Liver (tissue), 9 donors: ENCODE data around the gene THAP11. TPM values are rescaled to one million over a fixed set of nuclear protein-coding genes. Genes with fewer than 3 reads are reported as not detected.

Experiments
- DNase-seq: peaks from one replicate; pipeline ENCODE4 v3.0.0-alpha.2; 2017; ENCODE audit warnings: low spot score
- H3K27ac ChIP-seq, 2 donors: one replicate each; pipeline ENCODE4 v1.7.0; 2013; ENCODE audit warnings: inconsistent platforms in 2 of 2, low read length in 2 of 2, control low read depth in 1 of 2, low read depth in 1 of 2, mild to moderate bottlenecking in 1 of 2
- H3K27me3 ChIP-seq, 4 donors: one replicate each; pipeline versions ENCODE4 v1.6.1 to v1.7.0; 2013; ENCODE audit warnings: low read length in 3 of 4, inconsistent platforms in 1 of 4, mild to moderate bottlenecking in 1 of 4, moderate library complexity in 1 of 4; ENCODE audit not compliant: control insufficient read depth in 4 of 4, insufficient read depth in 4 of 4
- H3K36me3 ChIP-seq, 4 donors: one replicate each; pipeline versions ENCODE4 v1.6.1 to v1.7.0; 2013; ENCODE audit warnings: low read length in 3 of 4, mild to moderate bottlenecking in 3 of 4, low read depth in 1 of 4, moderate library complexity in 1 of 4; ENCODE audit not compliant: control insufficient read depth in 4 of 4, insufficient read depth in 3 of 4
- H3K4me1 ChIP-seq, 4 donors: one replicate each; pipeline versions ENCODE4 v1.6.1 to v1.7.0; 2013; ENCODE audit warnings: low read length in 3 of 4, mild to moderate bottlenecking in 3 of 4, moderate library complexity in 1 of 4; ENCODE audit not compliant: control insufficient read depth in 4 of 4, insufficient read depth in 4 of 4
- H3K4me3 ChIP-seq, 3 donors: one replicate each; pipeline versions ENCODE4 v1.6.1 to v1.7.0; 2013; ENCODE audit warnings: low read length in 3 of 3, control low read depth in 1 of 3, low read depth in 1 of 3, mild to moderate bottlenecking in 1 of 3
- H3K9ac ChIP-seq, 2 donors: one replicate each; pipeline ENCODE4 v1.7.0; 2013; ENCODE audit warnings: low read length in 2 of 2, mild to moderate bottlenecking in 2 of 2, moderate library complexity in 2 of 2, control low read depth in 1 of 2, low read depth in 1 of 2
- H3K9me3 ChIP-seq, 4 donors: one replicate each; pipeline versions ENCODE4 v1.6.1 to v1.7.0; 2013; ENCODE audit warnings: low read length in 3 of 4; ENCODE audit not compliant: control insufficient read depth in 4 of 4
- ATF3 ChIP-seq: IDR thresholded peaks from 2 replicates; pipeline ENCODE4 v1.6.1; 2016; ENCODE audit warnings: antibody characterized with exemption
- CTCF ChIP-seq: fragments of 150-350 bp; IDR thresholded peaks from 2 replicates; pipeline ENCODE4 v1.5.1; 2017; ENCODE audit warnings: improper control_type of control experiment, low read depth, low read length; ENCODE audit not compliant: missing input control
- EGR1 ChIP-seq, 2 donors: IDR thresholded peaks; 2 replicates each; pipeline ENCODE4 v1.6.1; 2016 to 2018; ENCODE audit warnings: antibody characterized with exemption in 2 of 2, low read depth in 2 of 2
- FOXA1 ChIP-seq: IDR thresholded peaks from 2 replicates; pipeline ENCODE4 v1.6.1; 2016; ENCODE audit warnings: antibody characterized with exemption
- FOXA2 ChIP-seq: IDR thresholded peaks from 2 replicates; pipeline ENCODE4 v1.6.1; 2016; ENCODE audit warnings: antibody characterized with exemption
- GABPA ChIP-seq, 2 donors: IDR thresholded peaks in 1 of 2; conservative IDR thresholded peaks in 1 of 2; 2 replicates each; pipeline ENCODE4 v1.6.1; 2016; ENCODE audit warnings: antibody characterized with exemption in 2 of 2, mild to moderate bottlenecking in 1 of 2, moderate library complexity in 1 of 2
- HNF4A ChIP-seq, 2 donors: conservative IDR thresholded peaks; 2 replicates each; pipeline ENCODE4 v1.6.1; 2016; ENCODE audit warnings: antibody characterized with exemption in 2 of 2, mild to moderate bottlenecking in 2 of 2
- HNF4G ChIP-seq: IDR thresholded peaks from 2 replicates; pipeline ENCODE4 v1.6.1; 2016; ENCODE audit warnings: antibody characterized with exemption
- JUND ChIP-seq, 2 donors: IDR thresholded peaks; 2 replicates each; pipeline ENCODE4 v1.6.1; 2016; ENCODE audit warnings: antibody characterized with exemption in 2 of 2
- MAX ChIP-seq: IDR thresholded peaks from 2 replicates; pipeline ENCODE4 v1.6.1; 2016; ENCODE audit warnings: antibody characterized with exemption
- NR2F2 ChIP-seq: IDR thresholded peaks from 2 replicates; pipeline ENCODE4 v1.6.1; 2016; ENCODE audit warnings: antibody characterized with exemption
- RAD21 ChIP-seq, 2 donors: IDR thresholded peaks; 2 replicates each; pipeline ENCODE4 v1.6.1; 2016; ENCODE audit warnings: antibody characterized with exemption in 2 of 2, mild to moderate bottlenecking in 2 of 2
- REST ChIP-seq: IDR thresholded peaks from 2 replicates; pipeline ENCODE4 v1.6.1; 2016; ENCODE audit warnings: antibody characterized with exemption, mild to moderate bottlenecking
- RXRA ChIP-seq, 2 donors: IDR thresholded peaks; 2 replicates each; pipeline ENCODE4 v1.6.1; 2017 to 2018; ENCODE audit warnings: antibody characterized with exemption in 2 of 2, mild to moderate bottlenecking in 1 of 2
- SP1 ChIP-seq: IDR thresholded peaks from 2 replicates; pipeline ENCODE4 v1.6.1; 2018; ENCODE audit warnings: antibody characterized with exemption, mild to moderate bottlenecking
- TAF1 ChIP-seq: conservative IDR thresholded peaks from 2 replicates; pipeline ENCODE4 v1.6.1; 2016; ENCODE audit warnings: antibody characterized with exemption, mild to moderate bottlenecking
- YY1 ChIP-seq: IDR thresholded peaks from 2 replicates; pipeline ENCODE4 v1.6.1; 2016; ENCODE audit warnings: antibody characterized with exemption, mild to moderate bottlenecking
- ZBTB33 ChIP-seq: IDR thresholded peaks from 2 replicates; pipeline ENCODE4 v1.6.1; 2016; ENCODE audit warnings: antibody characterized with exemption
- WGBS: extraction: QIAGEN DNeasy Blood & Tissue Kit; methylation state at CpG from one replicate; pipeline ENCODE4 v1.1.7; 2013; 5-methylcytosine and 5-hydroxymethylcytosine counted together
- polyA plus RNA-seq, 2 donors: library from polyadenylated mRNA; stranded (reverse) in 1 of 2; unstranded in 1 of 2; fragments of 200-250 nt in 1 of 2; fragments of >200 nt in 1 of 2; fragmentation: Nextera tagmentation in 1 of 2; extraction: Ambion mirVana in 1 of 2; gene quantifications; one replicate each; pipeline versions ENCODE4 v1.2.1 to v1.2.3, GENCODE V29; 2013 to 2015
- total RNA-seq, 2 donors: library from RNA; depleted of rRNA; stranded (reverse); fragments of >200 nt; gene quantifications; one replicate each; pipeline ENCODE4 v1.2.3, GENCODE V29; 2014
- donor health status: healthy.
- donor health status: healthy.
- donor health status: healthy.
- donor health status: healthy.
- donor health status: healthy.

Gene THAP11
- total and polyA plus RNA-seq, 4 donors, result 6.7 to 19.7 (median 11.8) TPM

GRCh38 chr16:67811899-67812298, 30.2 kb upstream of the THAP11 start (continued):
- TF ChIP-seq CTCF, result no peak

GRCh38 chr16:67814567-67814966, 27.6 kb upstream of the THAP11 start:
- Histone ChIP-seq H3K4me3 (no peak overlapping the region), H3K27me3 (no peaks in the 10 kb centered on the region), H3K27ac (no peak overlapping the region), H3K9me3 (no peaks in the 10 kb centered on the region), H3K36me3 (no peaks in the 10 kb centered on the region), H3K4me1 (peaks cover 0 to 5% (median 1%) of the 10 kb centered on the region in 4 donors), H3K9ac (no peak overlapping the region)
- DNase-seq, result no peak
- WGBS, result 87% methylated on average over 8 of the region's 8 CpGs
- no peak for TF ChIP-seq EGR1 (IDR thresholded peaks at IDR 0.05; ENCODE audit: low read depth in 2 of 2)
- TF ChIP-seq ZBTB33, result no peak
- TF ChIP-seq HNF4A (conservative IDR thresholded peaks at IDR 0.05), result no peak
- no peak for TF ChIP-seq YY1
- no peak for TF ChIP-seq FOXA1
- TF ChIP-seq ATF3, result no peak
- no peak for TF ChIP-seq FOXA2
- TF ChIP-seq CTCF, result no peak
- no peak for TF ChIP-seq JUND (IDR thresholded peaks at IDR 0.05)
- TF ChIP-seq MAX, result no peak
- TF ChIP-seq REST, result no peak
- TF ChIP-seq SP1, result no peak
- TF ChIP-seq GABPA (IDR thresholded peaks at IDR 0.05 in 1 of 2, conservative IDR thresholded peaks at IDR 0.05 in 1 of 2), result no peak
- TF ChIP-seq RAD21 (IDR thresholded peaks at IDR 0.05), result no peak
- TF ChIP-seq TAF1, result no peak
- no peak for TF ChIP-seq NR2F2
- TF ChIP-seq HNF4G, result no peak
- no peak for TF ChIP-seq RXRA (IDR thresholded peaks at IDR 0.05)
